ENCODE results near the gene GATA3.

DNA sequence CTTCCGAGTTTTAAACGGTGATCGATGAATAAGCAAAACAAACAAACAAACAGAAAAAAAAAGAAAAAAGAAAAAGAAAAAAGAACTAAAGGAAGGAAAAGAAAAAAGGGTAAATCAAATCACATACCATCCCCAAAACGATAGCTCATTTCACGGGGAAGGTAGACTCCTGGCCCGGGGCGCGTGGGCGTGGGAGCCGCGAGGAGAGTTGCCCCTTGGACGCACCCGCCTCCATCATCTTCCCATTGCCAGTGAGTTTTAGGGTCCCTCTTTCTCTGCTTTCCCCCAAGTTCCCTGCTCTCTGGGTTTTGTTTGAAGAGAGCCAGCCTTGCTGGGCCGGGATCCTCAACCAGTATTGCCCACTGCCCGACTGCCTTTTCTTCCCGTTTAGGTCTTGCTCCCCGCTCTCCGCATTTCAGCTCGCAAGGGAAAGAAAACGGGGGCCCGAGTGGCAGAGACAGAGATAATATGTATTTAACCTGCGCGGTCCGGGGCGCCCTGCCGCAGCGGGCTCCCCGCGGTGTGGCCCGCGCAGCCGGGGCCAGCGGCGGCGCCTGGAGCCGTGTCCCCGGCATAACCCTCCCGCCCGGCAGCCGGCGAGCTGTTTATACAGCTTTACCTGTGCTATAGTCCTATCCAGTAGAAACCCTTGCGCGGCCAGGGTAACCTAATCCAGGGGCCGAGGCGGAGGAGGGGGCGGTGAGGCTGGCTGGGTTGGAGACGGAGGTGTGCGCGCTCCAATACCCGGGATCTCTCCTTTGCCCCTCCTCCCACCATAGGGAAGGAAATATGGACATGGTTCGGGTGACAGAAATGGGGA lies 5.2 kb upstream of the GATA3 start:
- TF ChIP-seq, protein P1, sequence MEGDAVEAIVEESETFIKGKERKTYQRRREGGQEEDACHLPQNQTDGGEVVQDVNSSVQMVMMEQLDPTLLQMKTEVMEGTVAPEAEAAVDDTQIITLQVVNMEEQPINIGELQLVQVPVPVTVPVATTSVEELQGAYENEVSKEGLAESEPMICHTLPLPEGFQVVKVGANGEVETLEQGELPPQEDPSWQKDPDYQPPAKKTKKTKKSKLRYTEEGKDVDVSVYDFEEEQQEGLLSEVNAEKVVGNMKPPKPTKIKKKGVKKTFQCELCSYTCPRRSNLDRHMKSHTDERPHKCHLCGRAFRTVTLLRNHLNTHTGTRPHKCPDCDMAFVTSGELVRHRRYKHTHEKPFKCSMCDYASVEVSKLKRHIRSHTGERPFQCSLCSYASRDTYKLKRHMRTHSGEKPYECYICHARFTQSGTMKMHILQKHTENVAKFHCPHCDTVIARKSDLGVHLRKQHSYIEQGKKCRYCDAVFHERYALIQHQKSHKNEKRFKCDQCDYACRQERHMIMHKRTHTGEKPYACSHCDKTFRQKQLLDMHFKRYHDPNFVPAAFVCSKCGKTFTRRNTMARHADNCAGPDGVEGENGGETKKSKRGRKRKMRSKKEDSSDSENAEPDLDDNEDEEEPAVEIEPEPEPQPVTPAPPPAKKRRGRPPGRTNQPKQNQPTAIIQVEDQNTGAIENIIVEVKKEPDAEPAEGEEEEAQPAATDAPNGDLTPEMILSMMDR (IDR thresholded peaks at IDR 0.05): no peak
- no peak for TF ChIP-seq EP300 (IDR thresholded peaks at IDR 0.05)
